H1 (cell line): ENCODE measurements around the gene TMA7B. TPM values are rescaled to one million over a fixed set of nuclear protein-coding genes. Genes with fewer than 3 reads are reported as not detected.
A peak's percentile ranks its signal among the peaks of the same experiment; 100 is the strongest.

Experiments
- CTCF ChIA-PET: fragments of 300-600 bp; sonication (Branson Sonifier 250); formaldehyde crosslinking; loops from one replicate; lab custom pipeline; 2021; ENCODE audit not compliant: partially characterized antibody; lab: Charles Lee
- POLR2A ChIA-PET: fragments of 300-600 bp; sonication (Branson Sonifier 250); formaldehyde crosslinking; loops from one replicate; lab custom pipeline; 2021; ENCODE audit warnings: inconsistent platforms; ENCODE audit not compliant: partially characterized antibody; lab: Charles Lee
- DNase-seq, 2 experiments: peaks; one replicate each; pipeline versions ENCODE4 v3.0.0 to v3.0.0-alpha.2; 2010 to 2022; ENCODE audit warnings: low spot score in 2 of 2, low read depth in 1 of 2, mixed read lengths in 1 of 2
- FAIRE-seq: peaks from 2 replicates; lab custom pipeline; 2011; peaks lifted over from hg19 to GRCh38; lab: Jason Lieb, UNC
- H2AFZ ChIP-seq: 2 replicates; pipeline ENCODE4 v1.8.1; 2012; ENCODE audit warnings: low read length, inconsistent platforms
- H2AK5ac ChIP-seq: 2 replicates; pipeline ENCODE4 v1.6.1; 2013; ENCODE audit warnings: low read depth, low read length
- H2BK120ac ChIP-seq: replicated peaks from 2 replicates; pipeline ENCODE3; 2013; ENCODE audit warnings: low read depth, low read length, inconsistent platforms
- H2BK12ac ChIP-seq: 2 replicates; pipeline ENCODE4 v1.6.1; 2013; ENCODE audit warnings: low read depth, low read length
- H2BK15ac ChIP-seq: 2 replicates; pipeline ENCODE4 v1.6.1; 2013; ENCODE audit warnings: low read length
- H2BK20ac ChIP-seq: 2 replicates; pipeline ENCODE4 v1.6.1; 2013; ENCODE audit warnings: low read length
- H2BK5ac ChIP-seq: 2 replicates; pipeline ENCODE4 v1.6.1; 2013; ENCODE audit warnings: low read depth, low read length
- H3K14ac ChIP-seq: 2 replicates; pipeline ENCODE4 v1.6.1; 2013; ENCODE audit warnings: inconsistent platforms; ENCODE audit not compliant: insufficient read length
- H3K18ac ChIP-seq: 2 replicates; pipeline ENCODE4 v1.6.1; 2013; ENCODE audit warnings: low read length; ENCODE audit errors: extremely low read depth
- H3K23ac ChIP-seq: 2 replicates; pipeline ENCODE4 v1.6.1; 2013; ENCODE audit warnings: inconsistent platforms; ENCODE audit not compliant: insufficient read length
- H3K23me2 ChIP-seq: 2 replicates; pipeline ENCODE4 v1.6.1; 2013; ENCODE audit warnings: low read depth, low read length
- H3K27ac ChIP-seq: 2 replicates; pipeline ENCODE4 v1.6.1; 2011; ENCODE audit warnings: low read depth, low read length, inconsistent platforms
- H3K27me3 ChIP-seq, 4 experiments: replicated peaks in 1 of 4; 1 replicate in 1 of 4; 2 replicates in 3 of 4; pipeline versions ENCODE4 v1.6.1 to v1.8.1; 2011 to 2013; ENCODE audit warnings: low read length in 3 of 4, mild to moderate bottlenecking in 3 of 4, inconsistent platforms in 2 of 4, mixed read lengths in 2 of 4, moderate library complexity in 1 of 4; ENCODE audit not compliant: control insufficient read depth in 3 of 4, insufficient read depth in 3 of 4; ENCODE audit errors: extremely low read depth in 1 of 4
- H3K36me3 ChIP-seq, 4 experiments: 2 replicates each; pipeline versions ENCODE4 v1.6.1 to v1.8.1; 2011 to 2013; ENCODE audit warnings: mild to moderate bottlenecking in 4 of 4, low read length in 3 of 4, moderate library complexity in 2 of 4, control low read depth in 1 of 4, inconsistent platforms in 1 of 4; ENCODE audit not compliant: insufficient read depth in 4 of 4, control insufficient read depth in 2 of 4
- H3K4ac ChIP-seq: replicated peaks from 2 replicates; pipeline ENCODE3; 2013; ENCODE audit warnings: low read length, low read depth, mixed read lengths, inconsistent platforms; ENCODE audit not compliant: insufficient read length
- H3K4me1 ChIP-seq, 4 experiments: replicated peaks in 1 of 4; 1 replicate in 1 of 4; 2 replicates in 3 of 4; pipeline versions ENCODE4 v1.6.1 to v1.8.1; 2011 to 2013; ENCODE audit warnings: low read length in 3 of 4, inconsistent platforms in 2 of 4, mixed read lengths in 1 of 4; ENCODE audit not compliant: insufficient read depth in 4 of 4, control insufficient read depth in 3 of 4
- H3K4me2 ChIP-seq, 2 experiments: 2 replicates each; pipeline versions ENCODE4 v1.6.1 to v1.8.1; 2011 to 2013; ENCODE audit warnings: low read depth in 2 of 2, low read length in 2 of 2, control low read depth in 1 of 2, inconsistent platforms in 1 of 2, mild to moderate bottlenecking in 1 of 2; ENCODE audit not compliant: insufficient read depth in 1 of 2
- H3K4me3 ChIP-seq, 4 experiments: fragments of 200-600, 300-600 bp in 1 of 4; sonication (generic), shearing (Covaris generic), sonication (Bioruptor Twin) in 1 of 4; 2 replicates each; pipeline versions ENCODE4 v1.5.1 to v1.8.1; 2011 to 2016; ENCODE audit warnings: low read length in 4 of 4, low read depth in 3 of 4, control low read depth in 2 of 4, inconsistent platforms in 2 of 4, mild to moderate bottlenecking in 2 of 4, mixed read lengths in 1 of 4, moderate library complexity in 1 of 4; ENCODE audit not compliant: insufficient read depth in 2 of 4; ENCODE audit errors: extremely low read depth in 1 of 4
- H3K56ac ChIP-seq: replicated peaks from 2 replicates; pipeline ENCODE3; 2013; ENCODE audit warnings: low read depth, mild to moderate bottlenecking, mixed read lengths, low read length, inconsistent platforms; ENCODE audit not compliant: insufficient read length
- H3K79me1 ChIP-seq: 2 replicates; pipeline ENCODE4 v1.6.1; 2013; ENCODE audit warnings: low read depth, low read length, control low read depth
- H3K79me2 ChIP-seq, 2 experiments: 2 replicates each; pipeline versions ENCODE4 v1.6.1 to v1.8.1; 2012 to 2013; ENCODE audit warnings: low read length in 2 of 2, mild to moderate bottlenecking in 2 of 2, inconsistent platforms in 1 of 2; ENCODE audit not compliant: insufficient read depth in 2 of 2, control insufficient read depth in 1 of 2
- H3K9ac ChIP-seq, 4 experiments: replicated peaks in 1 of 4; 1 replicate in 1 of 4; 2 replicates in 3 of 4; pipeline versions ENCODE4 v1.6.1 to v1.8.1; 2011 to 2013; ENCODE audit warnings: low read depth in 3 of 4, low read length in 3 of 4, control low read depth in 2 of 4, mild to moderate bottlenecking in 2 of 4, moderate library complexity in 2 of 4, inconsistent platforms in 1 of 4; ENCODE audit errors: extremely low read depth in 1 of 4
- H3K9me3 ChIP-seq, 2 experiments: 2 replicates each; pipeline versions ENCODE4 v1.6.1 to v1.8.1; 2012 to 2013; ENCODE audit warnings: mild to moderate bottlenecking in 2 of 2, moderate library complexity in 2 of 2, control low read depth in 1 of 2, inconsistent platforms in 1 of 2, low read depth in 1 of 2, low read length in 1 of 2, mixed read lengths in 1 of 2; ENCODE audit not compliant: insufficient read depth in 2 of 2
- H4K20me1 ChIP-seq, 2 experiments: replicated peaks in 1 of 2; 2 replicates each; pipeline versions ENCODE3 to v1.8.1; 2011 to 2013; ENCODE audit warnings: inconsistent platforms in 2 of 2, low read length in 2 of 2, mild to moderate bottlenecking in 1 of 2; ENCODE audit not compliant: insufficient read depth in 2 of 2, control insufficient read depth in 1 of 2
- H4K5ac ChIP-seq: 2 replicates; pipeline ENCODE4 v1.6.1; 2013; ENCODE audit warnings: low read length, low read depth, mixed read lengths, inconsistent platforms; ENCODE audit not compliant: insufficient read length
- H4K8ac ChIP-seq: 2 replicates; pipeline ENCODE4 v1.8.0; 2013; ENCODE audit warnings: mild to moderate bottlenecking, moderate library complexity, low read length, inconsistent platforms; ENCODE audit not compliant: insufficient read depth; ENCODE audit errors: extremely low read depth
- H4K91ac ChIP-seq: replicated peaks from 2 replicates; pipeline ENCODE3; 2013; ENCODE audit warnings: low read length, mixed read lengths, inconsistent platforms; ENCODE audit not compliant: insufficient read length
- WGBS, 2 experiments: shearing (Covaris generic) in 1 of 2; methylation state at CpG; one replicate each; pipeline versions ENCODE4 v1.1.6 to v1.1.7; 2013 to 2015; ENCODE audit warnings: low lambda C conversion rate in 2 of 2, mixed read lengths in 2 of 2, inconsistent platforms in 1 of 2, low coverage in 1 of 2, missing lambda C conversion rate in 1 of 2; ENCODE audit not compliant: insufficient replicate concordance in 2 of 2, insufficient coverage in 1 of 2, insufficient read length in 1 of 2; ENCODE audit errors: extremely low coverage in 1 of 2, missing lambda C conversion rate in 1 of 2; 5-methylcytosine and 5-hydroxymethylcytosine counted together
- polyA plus RNA-seq, 7 experiments: library from polyadenylated mRNA; depleted of rRNA in 3 of 7; stranded (reverse) in 5 of 7; unstranded in 2 of 7; fragments of >200 nt in 5 of 7; fragments of 200-250 nt in 2 of 7; gene quantifications; 1 replicate in 5 of 7; 2 replicates in 1 of 7; 4 replicates in 1 of 7; pipeline versions ENCODE4 v1.2.1 to v1.2.3, GENCODE V29; 2011 to 2013; ENCODE audit warnings: missing spikeins in 2 of 7, mixed read lengths in 2 of 7
- total RNA-seq: library from RNA; stranded (reverse); fragmentation: NEBNext Ultra II Directional; extraction: Animal tissue kit (Norgen Biotek cat#: 25700); gene quantifications from 2 replicates; pipeline ENCODE4 v1.2.1, GENCODE V29; 2021

Gene TMA7B
- total and polyA plus RNA-seq, 2 of the 8 experiments (the other 6 are each of a cell fraction or from before 2014, with no cell fraction given), result not detected

DNA sequence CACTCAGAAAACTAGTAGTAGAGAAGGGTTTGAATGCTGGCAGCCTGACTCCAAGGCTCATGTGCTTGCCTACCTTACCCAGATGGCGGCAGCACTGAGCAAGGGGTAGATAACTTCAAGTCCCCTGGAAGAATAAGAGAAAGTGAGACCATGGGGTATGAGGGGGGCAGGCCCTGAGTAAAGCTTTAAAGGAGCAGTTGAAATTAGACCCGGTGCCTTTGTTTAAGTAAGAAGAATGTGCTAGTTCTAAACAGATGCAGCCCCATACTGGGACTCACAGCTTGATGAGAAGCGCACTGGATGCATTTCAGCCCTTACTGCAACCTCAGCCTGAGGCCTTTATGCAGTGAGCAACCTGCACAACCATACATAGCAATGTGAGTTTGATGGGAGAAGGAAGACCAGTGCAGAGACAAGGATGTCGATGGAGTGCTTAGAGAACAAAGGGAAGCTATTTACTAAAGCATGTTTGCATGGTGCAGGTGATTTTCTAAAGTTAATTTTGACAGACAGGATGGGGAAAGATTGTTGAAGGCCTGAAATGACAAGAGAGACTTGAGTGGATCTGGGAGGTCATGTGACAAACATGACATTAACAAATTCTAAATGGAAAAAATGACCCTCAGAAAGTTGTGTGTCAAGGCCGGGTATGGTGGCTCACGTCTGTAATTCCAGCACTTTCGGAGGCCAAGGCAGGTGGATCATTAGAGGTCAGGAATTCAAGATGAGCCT, 27.1 kb upstream of the TMA7B start:
- Histone ChIP-seq H3K4me2 (peak overlapping the region in 1 of 2 experiments; percentile 30; a peak in 2 of 4 replicates), H3K4me3 (no peak overlapping the region), H3K27ac (no peak overlapping the region), H4K20me1 (no peaks in the 10 kb centered on the region), H3K23me2 (no peaks in the 10 kb centered on the region; the same call in 1 of the 2 replicates), H3K23ac (no peak overlapping the region), H3K4me1 (peaks cover 0 to 11% (median 4%) of the 10 kb centered on the region in 4 experiments; a peak in 5 of 7 replicates), H2BK12ac (no peak overlapping the region), H2BK20ac (peak overlapping the region; percentile 28; the same call in 1 of the 2 replicates), H3K36me3 (no peaks in the 10 kb centered on the region), H3K27me3 (no peaks in the 10 kb centered on the region), H3K4ac (no peak overlapping the region), H3K14ac (no peak overlapping the region), H2BK5ac (no peak overlapping the region), H2BK120ac (no peak overlapping the region), H2AFZ (no peak overlapping the region), H3K18ac (no peak overlapping the region; the same call in 1 of the 2 replicates), H4K5ac (no peak overlapping the region), H3K9ac (no peak overlapping the region), H3K9me3 (no peaks in the 10 kb centered on the region), H3K79me1 (no peaks in the 10 kb centered on the region), H2BK15ac (no peak overlapping the region), H2AK5ac (no peak overlapping the region), H4K91ac (no peak overlapping the region), H3K56ac (no peak overlapping the region), H4K8ac (no peak overlapping the region), H3K79me2 (no peaks in the 10 kb centered on the region)
- 44% methylated on average over 7 of the region's 7 CpGs; no CpG with 5 or more reads in 1 of the 2 experiments for WGBS, 2 experiments
- CTCF ChIA-PET, result interaction anchor here (0.6 to 4.1 kb wide), 32 partner anchors 9 to 398 kb away, joined by 3 to 110 read pairs (median 4); partner anchors contain the start of gene FAM83F
- POLR2A ChIA-PET, result interaction anchor here (0.7 to 2.0 kb wide), 9 partner anchors 10 to 111 kb away, joined by 3 to 11 read pairs (median 5); no protein-coding TSS in a partner anchor
- FAIRE-seq (peak; percentile 97), DNase-seq (peak; percentile 78 to 86)
